ENCODE data around the gene ATRNL1.
"Not testable (repeated sequence)": the region's sequence is repeated elsewhere in the genome, so short reads cannot be mapped to it uniquely, and the experiment has no call there.

ATRNL1 gene

DNA sequence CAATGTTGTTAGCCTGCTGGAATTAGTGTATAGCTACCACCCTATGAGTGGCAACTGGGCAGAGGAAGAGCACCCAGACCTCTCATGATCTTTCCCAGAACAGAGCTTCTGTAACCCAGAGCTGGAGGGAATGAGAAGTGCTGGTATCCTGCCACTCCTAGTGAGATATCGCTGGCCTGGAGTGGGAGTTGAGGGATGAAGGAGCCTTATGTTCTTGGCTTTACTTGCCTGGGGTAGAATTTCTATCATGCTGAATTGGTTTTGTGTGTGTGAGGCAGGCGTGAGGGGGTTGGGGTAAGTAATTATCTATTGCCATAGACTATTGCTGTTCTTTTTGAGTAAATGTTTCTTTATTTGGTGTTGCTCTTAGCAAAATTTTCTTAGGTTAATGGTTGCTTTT is 146.6 kb downstream of the ATRNL1 start:
- no peak for DNase-seq

DNA sequence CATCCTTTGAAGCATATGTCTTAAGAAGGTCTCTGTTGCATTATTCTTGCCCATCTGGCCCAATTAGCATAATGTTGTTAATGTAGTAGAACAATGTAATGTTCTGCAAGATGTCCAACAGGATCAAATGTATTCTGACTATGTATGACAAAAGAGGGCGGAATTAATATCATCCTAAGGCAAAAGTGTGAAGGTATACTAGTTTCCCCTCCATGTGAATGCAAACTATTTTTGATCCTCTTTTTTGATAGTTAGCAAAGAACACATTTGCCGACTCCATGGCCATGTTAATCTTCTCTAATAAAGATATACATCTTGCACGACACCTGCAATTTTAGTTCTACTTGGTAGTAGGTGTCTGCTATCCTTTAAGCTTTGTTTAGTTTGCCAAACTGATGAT is 157.6 kb downstream of the ATRNL1 start:
- no peak for DNase-seq

GRCh38 chr10:115253765-115254164 is 160.6 kb downstream of the ATRNL1 start:
- not testable (repeated sequence) for DNase-seq

DNA sequence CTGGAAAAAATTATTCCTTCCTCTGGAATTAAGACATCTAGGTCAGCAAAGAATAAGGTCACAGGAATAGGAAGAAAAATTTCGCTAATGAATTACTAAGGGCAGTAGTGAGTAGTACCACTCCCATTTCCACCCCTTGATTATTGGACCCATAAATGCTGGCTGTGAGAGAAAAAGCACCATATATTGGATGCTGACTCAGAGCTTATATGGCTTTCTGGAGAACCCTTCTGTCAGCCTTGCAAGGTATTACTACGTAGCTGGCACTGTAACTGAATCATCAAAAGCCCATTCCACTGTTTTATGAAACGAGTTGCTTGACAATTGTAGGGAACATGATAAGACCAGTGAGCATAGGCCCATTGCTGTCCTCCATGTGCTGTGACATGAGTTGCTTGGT is 179.3 kb downstream of the ATRNL1 start:
- no peak for DNase-seq

DNA sequence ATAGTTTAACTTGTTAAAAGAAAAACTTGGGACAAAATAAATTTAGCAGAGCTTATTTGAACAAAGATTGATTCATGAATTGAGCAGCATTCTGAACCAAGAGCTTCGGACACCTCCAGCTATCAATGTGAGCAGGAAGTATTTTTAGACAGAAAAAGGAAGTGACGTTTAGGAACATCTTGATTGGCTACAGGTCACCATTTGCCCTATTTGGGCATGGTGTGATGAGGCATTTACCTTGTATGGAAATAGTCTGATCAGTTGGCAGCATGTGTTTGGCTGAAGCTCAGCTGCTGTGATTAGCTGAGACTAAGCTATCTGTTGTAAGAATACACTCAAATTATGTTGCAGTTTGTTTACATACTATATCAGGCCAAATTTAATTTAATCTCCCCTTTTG is 185.1 kb downstream of the ATRNL1 start:
- no peak for DNase-seq

DNA sequence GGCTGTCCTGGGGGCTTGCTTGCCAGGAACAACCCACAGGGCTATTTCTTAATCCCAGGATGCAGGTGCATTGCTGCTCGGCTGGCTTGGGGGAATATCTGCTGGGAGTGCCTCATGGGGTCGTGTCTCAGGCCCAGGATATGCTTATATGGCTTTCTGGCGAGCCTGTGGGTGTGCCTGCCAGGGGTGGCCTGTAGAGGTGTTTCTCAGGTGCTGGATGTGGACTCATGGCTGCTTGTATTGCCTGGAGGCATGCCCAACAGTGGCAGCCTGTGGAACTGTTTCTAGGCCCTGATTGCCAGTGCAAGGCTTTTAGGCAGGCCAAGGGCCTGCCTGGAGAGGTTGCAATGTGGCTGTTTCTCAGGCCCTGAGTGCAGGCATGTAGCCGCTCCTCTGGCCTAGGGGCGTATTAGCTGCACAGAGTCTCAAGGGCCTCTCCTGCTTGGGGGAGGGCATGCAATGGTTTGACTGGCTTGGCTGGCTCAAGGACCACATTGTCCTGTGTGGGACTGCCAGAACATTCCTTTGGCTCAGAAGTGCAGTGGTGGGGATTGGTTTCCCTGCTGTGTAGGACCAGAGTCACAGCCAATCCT is 202.1 kb downstream of the ATRNL1 start:
- DNase-seq = no peak

- DNase-seq = no peak
Observed at GRCh38 chr10:115300080-115300479, 206.9 kb downstream of the ATRNL1 start.

DNA sequence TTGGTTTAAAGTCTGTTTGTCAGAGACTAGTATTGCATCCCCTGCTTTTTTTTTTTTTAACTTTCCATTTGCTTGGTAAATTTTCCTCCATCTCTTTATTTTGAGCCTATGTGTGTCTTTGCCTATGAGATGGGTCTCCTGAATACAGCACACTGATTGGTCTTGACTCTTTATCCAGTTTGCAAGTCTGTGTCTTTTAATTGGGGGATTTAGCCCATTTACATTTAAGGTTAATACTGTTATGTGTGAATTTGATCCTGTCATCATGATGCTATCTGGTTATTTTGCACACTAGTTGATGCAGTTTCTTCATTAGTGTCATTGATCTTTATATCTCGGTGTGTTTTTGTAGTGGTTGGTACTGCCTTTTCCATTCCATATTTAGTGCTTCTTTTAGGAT is 226.5 kb downstream of the ATRNL1 start:
- not testable (repeated sequence) for DNase-seq

- DNase-seq = no peak
Observed at GRCh38 chr10:115321360-115321759, 228.2 kb downstream of the ATRNL1 start.

DNA sequence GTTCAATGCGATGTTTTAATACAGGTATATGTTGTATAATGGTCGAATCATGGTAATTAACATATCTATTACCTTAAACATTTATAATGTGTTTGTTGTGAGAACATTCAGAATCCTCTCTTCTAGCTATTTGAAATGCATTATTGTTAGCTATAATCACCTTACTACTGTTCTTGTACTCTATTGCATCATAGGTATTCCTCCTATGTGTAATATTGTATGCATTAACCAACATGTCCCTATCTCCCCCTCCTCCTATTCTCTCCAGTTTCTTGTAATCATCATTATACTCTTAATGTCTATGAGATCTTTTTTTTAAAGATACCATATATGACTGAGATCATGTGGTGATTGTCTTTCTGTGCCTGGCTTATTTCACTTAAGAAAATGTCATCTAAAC is 235.2 kb downstream of the ATRNL1 start:
- no peak for DNase-seq

DNA sequence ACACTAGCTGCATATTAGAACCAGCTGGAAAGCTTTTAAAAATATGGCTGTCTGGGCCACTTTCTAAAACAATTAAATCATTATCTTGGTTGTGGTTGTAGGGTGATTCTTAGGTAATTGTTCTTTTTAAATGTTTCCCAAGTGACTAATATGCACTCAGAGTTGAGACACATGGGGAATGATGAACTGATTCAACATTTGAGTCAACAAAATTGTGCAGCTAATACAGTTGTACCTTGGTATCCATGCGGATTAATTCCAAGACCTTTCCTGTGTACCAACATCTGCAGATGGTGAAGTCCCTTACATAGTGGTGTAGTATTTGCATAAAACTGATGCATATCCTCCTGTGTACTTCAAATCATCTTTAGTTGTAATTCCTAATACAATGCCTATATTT is 242.2 kb downstream of the ATRNL1 start:
- DNase-seq = no peak

- DNase-seq = no peak
Observed at GRCh38 chr10:115355162-115355760, 262.1 kb downstream of the ATRNL1 start.

DNA sequence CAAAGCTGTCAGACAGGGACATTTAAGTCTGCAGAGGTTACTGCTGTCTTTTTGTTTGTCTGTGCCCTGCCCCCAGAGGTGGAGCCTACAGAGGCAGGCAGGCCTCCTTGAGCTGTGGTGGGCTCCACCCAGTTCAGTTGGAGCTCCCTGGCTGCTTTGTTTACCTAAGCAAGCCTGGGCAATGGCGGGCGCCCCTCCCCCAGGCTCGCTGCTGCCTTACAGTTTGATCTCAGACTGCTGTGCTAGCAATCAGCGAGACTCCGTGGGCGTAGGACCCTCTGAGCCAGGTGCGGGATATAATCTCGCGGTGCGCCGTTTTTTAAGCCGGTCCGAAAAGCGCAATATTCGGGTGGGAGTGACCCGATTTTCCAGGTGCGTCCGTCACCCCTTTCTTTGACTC is 274.8 kb downstream of the ATRNL1 start:
- DNase-seq = not testable (repeated sequence)

DNA sequence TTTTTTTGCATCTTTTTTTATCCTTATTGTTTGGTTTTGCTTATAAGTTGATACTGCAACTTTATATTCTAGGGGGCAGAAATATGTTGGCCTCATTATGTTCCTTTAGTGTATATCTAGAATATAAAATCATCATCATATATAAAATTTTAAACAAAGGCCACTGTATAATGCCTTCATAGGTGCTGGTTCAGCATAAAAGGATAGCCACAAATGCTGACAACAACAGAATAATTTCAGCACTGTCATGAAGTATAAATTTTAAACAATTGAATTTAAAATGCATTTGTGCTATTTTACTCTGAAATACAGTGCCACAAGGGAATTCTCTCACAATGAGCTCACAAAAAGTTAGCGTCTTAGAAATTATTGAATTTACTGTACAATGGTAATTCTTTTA is 285.9 kb downstream of the ATRNL1 start:
- no peak for DNase-seq

- DNase-seq = no peak
Observed at GRCh38 chr10:115384665-115385064, 291.5 kb downstream of the ATRNL1 start.

DNA sequence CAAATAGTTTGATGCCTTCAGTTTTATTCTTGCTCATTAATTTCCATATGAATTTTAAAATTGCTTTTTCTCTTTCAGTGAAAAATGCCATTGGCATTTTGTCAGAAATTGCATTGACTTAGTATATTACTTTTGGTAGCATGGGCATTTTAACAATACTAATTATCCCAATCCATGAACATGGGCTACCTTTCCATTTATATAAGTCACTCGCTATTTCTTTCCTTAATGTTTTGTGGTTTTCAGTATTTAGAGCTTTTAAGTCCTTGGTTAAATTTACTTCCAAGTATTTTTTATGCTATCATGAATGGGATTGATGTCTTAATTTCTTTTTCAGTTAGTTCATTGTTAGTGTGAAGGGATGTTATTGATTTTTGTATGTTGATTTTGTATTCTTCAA is 297.4 kb downstream of the ATRNL1 start:
- no peak for DNase-seq

DNA sequence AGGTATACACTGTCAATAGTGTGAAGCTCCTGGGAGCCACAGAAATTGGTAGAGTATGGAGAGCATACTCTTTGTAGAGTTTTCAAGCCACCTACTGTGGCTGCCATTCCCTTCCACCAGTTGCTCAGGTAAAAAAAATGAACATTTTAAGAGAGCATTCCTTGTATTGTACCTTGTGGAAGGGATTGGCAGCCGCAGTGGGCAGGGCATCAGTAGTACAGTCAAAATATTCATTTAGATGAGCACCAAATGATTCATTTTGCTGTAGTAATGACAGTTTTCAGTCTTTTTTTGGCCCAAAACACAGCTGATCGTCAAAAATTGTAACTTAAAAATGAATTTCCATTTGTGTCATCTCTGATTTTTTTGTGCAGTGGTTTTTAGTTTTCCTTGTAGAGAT is 304.9 kb downstream of the ATRNL1 start:
- DNase-seq = no peak

DNA sequence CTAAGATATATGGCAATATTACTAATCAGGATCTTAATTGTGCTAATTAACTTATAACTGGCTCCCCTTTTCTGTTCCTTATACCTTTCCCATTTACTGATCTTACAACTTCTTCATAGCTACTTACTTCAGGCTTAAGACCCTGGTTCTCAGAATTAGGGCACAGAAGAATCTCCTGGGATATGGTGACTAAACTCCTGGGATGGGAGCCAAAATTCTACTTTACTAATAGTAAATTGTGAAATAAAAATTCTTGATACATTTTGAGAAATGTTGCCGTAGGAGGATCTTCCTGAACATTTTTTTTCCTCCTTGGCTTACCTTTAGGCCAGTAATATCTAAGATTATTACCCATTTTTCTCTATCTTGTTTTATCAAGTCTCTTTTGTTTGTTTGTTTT is 309.5 kb downstream of the ATRNL1 start:
- DNase-seq = no peak

DNA sequence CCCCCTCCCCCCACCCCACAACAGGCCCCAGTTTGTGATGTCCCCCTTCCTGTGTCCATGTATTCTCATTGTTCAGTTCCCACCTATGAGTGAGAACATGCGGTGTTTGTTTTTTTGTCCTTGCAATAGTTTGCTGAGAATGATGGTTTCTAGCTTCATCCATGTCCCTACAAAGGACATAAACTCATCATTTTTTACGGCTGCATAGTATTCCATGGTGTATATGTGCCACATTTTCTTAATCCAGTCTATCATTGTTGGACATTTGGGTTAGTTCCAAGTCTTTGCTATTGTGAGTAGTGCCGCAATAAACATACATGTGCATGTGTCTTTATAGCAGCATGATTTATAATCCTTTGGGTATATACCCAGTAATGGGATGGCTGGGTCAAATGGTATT is 312.7 kb downstream of the ATRNL1 start:
- DNase-seq = not testable (repeated sequence)

- no peak for DNase-seq
Observed at GRCh38 chr10:115409347-115409746, 316.2 kb downstream of the ATRNL1 start.

GRCh38 chr10:115417585-115418265 is 324.6 kb downstream of the ATRNL1 start:
- DNase-seq = no peak

GRCh38 chr10:115422624-115423023 is 329.5 kb downstream of the ATRNL1 start:
- no peak for DNase-seq

GRCh38 chr10:115427611-115428010 is 334.4 kb downstream of the ATRNL1 start:
- DNase-seq = no peak

GRCh38 chr10:115432188-115432819 is 339.1 kb downstream of the ATRNL1 start:
- no peak for DNase-seq
